ENCODE results near the gene PALLD.

- TF ChIP-seq, protein P1, sequence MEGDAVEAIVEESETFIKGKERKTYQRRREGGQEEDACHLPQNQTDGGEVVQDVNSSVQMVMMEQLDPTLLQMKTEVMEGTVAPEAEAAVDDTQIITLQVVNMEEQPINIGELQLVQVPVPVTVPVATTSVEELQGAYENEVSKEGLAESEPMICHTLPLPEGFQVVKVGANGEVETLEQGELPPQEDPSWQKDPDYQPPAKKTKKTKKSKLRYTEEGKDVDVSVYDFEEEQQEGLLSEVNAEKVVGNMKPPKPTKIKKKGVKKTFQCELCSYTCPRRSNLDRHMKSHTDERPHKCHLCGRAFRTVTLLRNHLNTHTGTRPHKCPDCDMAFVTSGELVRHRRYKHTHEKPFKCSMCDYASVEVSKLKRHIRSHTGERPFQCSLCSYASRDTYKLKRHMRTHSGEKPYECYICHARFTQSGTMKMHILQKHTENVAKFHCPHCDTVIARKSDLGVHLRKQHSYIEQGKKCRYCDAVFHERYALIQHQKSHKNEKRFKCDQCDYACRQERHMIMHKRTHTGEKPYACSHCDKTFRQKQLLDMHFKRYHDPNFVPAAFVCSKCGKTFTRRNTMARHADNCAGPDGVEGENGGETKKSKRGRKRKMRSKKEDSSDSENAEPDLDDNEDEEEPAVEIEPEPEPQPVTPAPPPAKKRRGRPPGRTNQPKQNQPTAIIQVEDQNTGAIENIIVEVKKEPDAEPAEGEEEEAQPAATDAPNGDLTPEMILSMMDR (conservative IDR thresholded peaks at IDR 0.05; ENCODE audit: low read depth, low read length) = no peak
- no peak for TF ChIP-seq EZH2 (IDR thresholded peaks at IDR 0.05; ENCODE audit: low read length, unreplicated experiment)
- no peak for TF ChIP-seq EZH2phosphoT487 (IDR thresholded peaks at IDR 0.05; ENCODE audit: borderline replicate concordance, low read length)
Observed at GRCh38 chr4:168572002-168572401, 75.2 kb downstream of the PALLD start.
